Measurements from ENCODE around the gene ATP13A5.

ATP13A5 gene, protein sequence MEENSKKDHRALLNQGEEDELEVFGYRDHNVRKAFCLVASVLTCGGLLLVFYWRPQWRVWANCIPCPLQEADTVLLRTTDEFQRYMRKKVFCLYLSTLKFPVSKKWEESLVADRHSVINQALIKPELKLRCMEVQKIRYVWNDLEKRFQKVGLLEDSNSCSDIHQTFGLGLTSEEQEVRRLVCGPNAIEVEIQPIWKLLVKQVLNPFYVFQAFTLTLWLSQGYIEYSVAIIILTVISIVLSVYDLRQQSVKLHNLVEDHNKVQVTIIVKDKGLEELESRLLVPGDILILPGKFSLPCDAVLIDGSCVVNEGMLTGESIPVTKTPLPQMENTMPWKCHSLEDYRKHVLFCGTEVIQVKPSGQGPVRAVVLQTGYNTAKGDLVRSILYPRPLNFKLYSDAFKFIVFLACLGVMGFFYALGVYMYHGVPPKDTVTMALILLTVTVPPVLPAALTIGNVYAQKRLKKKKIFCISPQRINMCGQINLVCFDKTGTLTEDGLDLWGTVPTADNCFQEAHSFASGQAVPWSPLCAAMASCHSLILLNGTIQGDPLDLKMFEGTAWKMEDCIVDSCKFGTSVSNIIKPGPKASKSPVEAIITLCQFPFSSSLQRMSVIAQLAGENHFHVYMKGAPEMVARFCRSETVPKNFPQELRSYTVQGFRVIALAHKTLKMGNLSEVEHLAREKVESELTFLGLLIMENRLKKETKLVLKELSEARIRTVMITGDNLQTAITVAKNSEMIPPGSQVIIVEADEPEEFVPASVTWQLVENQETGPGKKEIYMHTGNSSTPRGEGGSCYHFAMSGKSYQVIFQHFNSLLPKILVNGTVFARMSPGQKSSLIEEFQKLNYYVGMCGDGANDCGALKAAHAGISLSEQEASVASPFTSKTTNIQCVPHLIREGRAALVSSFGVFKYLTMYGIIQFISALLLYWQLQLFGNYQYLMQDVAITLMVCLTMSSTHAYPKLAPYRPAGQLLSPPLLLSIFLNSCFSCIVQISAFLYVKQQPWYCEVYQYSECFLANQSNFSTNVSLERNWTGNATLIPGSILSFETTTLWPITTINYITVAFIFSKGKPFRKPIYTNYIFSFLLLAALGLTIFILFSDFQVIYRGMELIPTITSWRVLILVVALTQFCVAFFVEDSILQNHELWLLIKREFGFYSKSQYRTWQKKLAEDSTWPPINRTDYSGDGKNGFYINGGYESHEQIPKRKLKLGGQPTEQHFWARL

DNA sequence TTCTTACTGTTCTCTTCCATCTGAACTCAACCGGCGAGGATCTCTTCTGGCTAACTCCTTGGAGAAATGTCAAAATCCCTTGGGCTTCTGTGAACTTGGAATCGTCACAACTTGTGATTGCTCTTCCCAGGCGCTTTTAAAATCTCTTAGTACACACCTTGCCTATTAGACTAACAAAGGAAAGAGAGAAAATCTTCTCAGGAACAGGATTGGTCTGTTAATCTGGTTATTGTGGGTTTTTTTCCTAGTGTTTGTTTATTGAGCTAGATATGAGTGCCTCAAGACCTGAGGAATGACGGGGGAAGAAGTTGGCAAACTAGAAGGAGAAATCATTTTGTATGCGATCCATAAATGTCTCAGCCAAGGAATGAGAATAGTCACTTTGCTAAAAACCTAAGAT, at the start of gene ATP13A5:
TSS of gene ATP13A5 (minus strand) at position 48 of the 400 bp plus-strand sequence. CDS start at position 20, 28 bp downstream.
- H3K9me3 ChIP-seq (ENCODE audit: low read length) = no peaks in the 10 kb centered on the region
- H3K4me3 ChIP-seq (ENCODE audit: low read depth in 1 of 2, low read length in 2 of 2) = no peak within 1 kb of the TSS
- no peak within 1 kb of the TSS for H3K27ac ChIP-seq (ENCODE audit: low read depth, low read length)
- H3K4me1 ChIP-seq (ENCODE audit: insufficient read depth, low read length) = no peaks in the 10 kb centered on the region
- no peak within 1 kb of the TSS for H3K9ac ChIP-seq (ENCODE audit: low read length)
- no peaks in the 10 kb centered on the region for H3K27me3 ChIP-seq (ENCODE audit: control insufficient read depth in 1 of 2, insufficient read depth in 2 of 2, low read length in 2 of 2)
- H3K36me3 ChIP-seq (ENCODE audit: insufficient read depth, low read length) = no peaks in the 10 kb centered on the region

DNA sequence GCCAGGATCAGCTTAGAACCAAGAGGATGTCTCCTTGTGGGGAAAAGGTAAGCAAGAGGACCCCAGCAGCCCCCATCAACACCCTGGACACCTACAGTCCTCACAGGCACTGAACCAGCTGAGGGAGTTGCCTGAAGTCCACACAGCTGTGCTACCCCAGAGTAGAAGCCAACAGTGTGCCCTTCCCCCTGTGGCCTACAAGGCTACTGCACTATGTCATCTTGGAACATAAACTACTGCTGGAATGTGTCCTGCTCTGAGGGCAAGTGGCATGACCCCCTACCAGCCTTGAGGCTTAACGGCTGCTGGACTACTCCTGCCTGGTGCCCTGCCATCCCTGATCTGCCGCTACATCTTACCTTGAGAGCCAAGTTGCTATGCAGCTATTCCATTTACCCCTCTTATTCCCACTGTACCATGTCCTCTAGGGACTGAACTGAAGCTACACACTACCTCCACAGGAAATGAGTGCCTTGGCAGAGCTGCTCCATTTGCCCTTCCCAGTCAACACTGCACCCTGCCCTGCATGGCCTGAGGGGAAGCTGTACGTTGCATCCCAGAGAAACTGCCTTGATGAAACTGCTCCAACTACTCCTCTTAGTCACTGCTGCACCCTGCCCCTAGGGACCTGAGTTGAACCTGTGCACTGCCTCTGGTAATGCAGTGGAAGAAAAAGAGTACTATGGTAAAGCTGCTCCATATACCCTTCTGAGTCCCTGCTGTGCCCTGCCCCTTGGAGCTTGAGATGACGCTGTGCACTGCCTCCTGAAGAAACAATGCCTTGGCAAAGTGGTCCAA, 40.2 kb upstream of the ATP13A5 start:
- Histone ChIP-seq H3K27me3 (ENCODE audit: control insufficient read depth in 1 of 2, insufficient read depth in 2 of 2, low read length in 2 of 2) (no peaks in the 10 kb centered on the region), H3K27ac (ENCODE audit: low read depth, low read length) (no peak overlapping the region), H3K9me3 (ENCODE audit: low read length) (peaks cover 11% of the 10 kb centered on the region), H3K4me3 (ENCODE audit: low read depth in 1 of 2, low read length in 2 of 2) (no peak overlapping the region), H3K36me3 (ENCODE audit: insufficient read depth, low read length) (no peaks in the 10 kb centered on the region), H3K9ac (ENCODE audit: low read length) (no peak overlapping the region), H3K4me1 (ENCODE audit: insufficient read depth, low read length) (no peaks in the 10 kb centered on the region)

DNA sequence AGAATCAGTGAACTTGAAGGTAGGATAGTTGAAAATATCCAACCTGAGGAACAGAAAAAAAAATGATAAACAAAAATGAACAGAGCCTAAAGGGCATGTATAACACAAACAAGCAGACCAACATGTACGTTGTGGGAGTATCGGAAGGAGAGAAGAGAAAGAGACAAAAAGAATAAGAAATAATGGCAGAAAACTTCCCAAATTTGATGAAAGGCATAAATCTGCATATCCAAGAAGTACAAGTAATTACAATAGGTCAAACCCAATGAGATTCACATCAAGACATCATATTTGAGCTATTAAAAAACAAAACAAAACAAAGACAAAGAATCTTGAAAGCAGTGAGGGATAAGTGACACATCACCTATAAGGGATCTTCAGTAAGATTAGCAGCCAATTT, 38.1 kb upstream of the ATP13A5 start:
- H3K36me3 ChIP-seq (ENCODE audit: insufficient read depth, low read length) = no peaks in the 10 kb centered on the region
- no peak overlapping the region for H3K27ac ChIP-seq (ENCODE audit: low read depth, low read length)
- H3K9ac ChIP-seq (ENCODE audit: low read length) = no peak overlapping the region
- H3K27me3 ChIP-seq (ENCODE audit: control insufficient read depth in 1 of 2, insufficient read depth in 2 of 2, low read length in 2 of 2) = no peaks in the 10 kb centered on the region
- H3K4me1 ChIP-seq (ENCODE audit: insufficient read depth, low read length) = no peaks in the 10 kb centered on the region
- no peak overlapping the region for H3K4me3 ChIP-seq (ENCODE audit: low read depth in 1 of 2, low read length in 2 of 2)
- H3K9me3 ChIP-seq (ENCODE audit: low read length) = peaks cover 11% of the 10 kb centered on the region

DNA sequence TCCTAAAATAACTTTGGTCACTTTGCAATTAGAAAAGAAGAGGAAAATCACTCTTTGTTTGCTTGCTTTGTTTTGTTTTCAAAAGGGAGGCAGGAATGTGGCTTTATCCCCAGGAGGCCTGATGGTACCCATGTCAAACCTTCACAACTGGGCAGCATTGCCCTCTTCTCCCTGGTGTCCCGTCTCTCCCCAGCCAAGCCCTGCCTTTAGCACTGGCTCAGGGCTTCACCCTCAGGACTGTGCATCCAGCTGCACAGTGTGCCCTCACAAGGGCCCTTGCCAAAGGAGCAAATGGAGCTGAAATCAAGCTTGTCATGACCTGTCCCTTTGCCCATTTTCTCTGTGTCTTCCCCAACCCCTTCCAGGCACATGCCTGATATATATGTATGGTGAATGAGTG, 29.1 kb upstream of the ATP13A5 start:
- H3K27me3 ChIP-seq (ENCODE audit: control insufficient read depth in 1 of 2, insufficient read depth in 2 of 2, low read length in 2 of 2) = no peaks in the 10 kb centered on the region
- H3K27ac ChIP-seq (ENCODE audit: low read depth, low read length) = no peak overlapping the region
- H3K9ac ChIP-seq (ENCODE audit: low read length) = no peak overlapping the region
- H3K4me1 ChIP-seq (ENCODE audit: insufficient read depth, low read length) = no peaks in the 10 kb centered on the region
- H3K9me3 ChIP-seq (ENCODE audit: low read length) = no peaks in the 10 kb centered on the region
- no peak overlapping the region for H3K4me3 ChIP-seq (ENCODE audit: low read depth in 1 of 2, low read length in 2 of 2)
- no peaks in the 10 kb centered on the region for H3K36me3 ChIP-seq (ENCODE audit: insufficient read depth, low read length)

DNA sequence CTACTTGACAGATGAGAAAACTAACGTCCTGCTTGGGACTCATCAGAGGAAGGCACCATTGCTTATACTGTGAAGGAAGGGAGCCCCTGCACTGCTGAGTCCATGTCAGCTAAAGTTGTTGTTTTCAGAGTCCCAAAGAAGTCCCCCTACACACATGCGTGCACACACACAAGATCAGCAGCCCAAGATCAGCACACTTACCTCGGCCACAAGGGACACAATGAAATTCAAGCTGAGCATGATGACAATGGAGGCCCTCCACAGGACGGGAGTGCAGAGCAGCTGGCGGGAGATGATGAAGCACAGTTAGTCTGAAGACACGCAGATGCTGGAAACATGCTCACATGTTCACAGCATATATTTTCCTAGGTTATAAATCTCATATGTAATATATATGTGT, 28.6 kb upstream of the ATP13A5 start:
- Histone ChIP-seq H3K27me3 (ENCODE audit: control insufficient read depth in 1 of 2, insufficient read depth in 2 of 2, low read length in 2 of 2) (no peaks in the 10 kb centered on the region), H3K9me3 (ENCODE audit: low read length) (no peaks in the 10 kb centered on the region), H3K27ac (ENCODE audit: low read depth, low read length) (no peak overlapping the region), H3K9ac (ENCODE audit: low read length) (no peak overlapping the region), H3K4me3 (ENCODE audit: low read depth in 1 of 2, low read length in 2 of 2) (no peak overlapping the region), H3K4me1 (ENCODE audit: insufficient read depth, low read length) (no peaks in the 10 kb centered on the region), H3K36me3 (ENCODE audit: insufficient read depth, low read length) (no peaks in the 10 kb centered on the region)

DNA sequence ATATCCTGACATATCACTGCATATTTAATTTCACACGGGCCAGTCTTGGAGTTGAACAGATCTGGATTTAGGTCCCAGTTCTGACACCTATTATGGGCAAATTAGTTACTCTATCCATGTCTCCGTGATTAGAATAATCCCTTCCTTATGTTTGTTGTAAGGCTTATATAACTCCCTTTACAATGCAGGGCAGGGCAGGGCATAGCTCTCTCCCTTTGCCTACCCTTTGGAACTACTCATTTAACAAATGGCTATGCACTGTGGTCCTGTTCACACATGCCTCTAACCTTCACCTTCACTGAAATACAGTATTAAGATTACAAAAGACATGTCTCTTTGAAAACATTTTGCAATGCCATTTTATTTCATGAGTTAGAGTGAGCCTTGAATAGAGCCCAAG, 24.8 kb upstream of the ATP13A5 start:
- no peaks in the 10 kb centered on the region for H3K27me3 ChIP-seq (ENCODE audit: control insufficient read depth in 1 of 2, insufficient read depth in 2 of 2, low read length in 2 of 2)
- H3K9ac ChIP-seq (ENCODE audit: low read length) = no peak overlapping the region
- H3K4me3 ChIP-seq (ENCODE audit: low read depth in 1 of 2, low read length in 2 of 2) = no peak overlapping the region
- no peaks in the 10 kb centered on the region for H3K9me3 ChIP-seq (ENCODE audit: low read length)
- no peak overlapping the region for H3K27ac ChIP-seq (ENCODE audit: low read depth, low read length)
- no peaks in the 10 kb centered on the region for H3K4me1 ChIP-seq (ENCODE audit: insufficient read depth, low read length)
- H3K36me3 ChIP-seq (ENCODE audit: insufficient read depth, low read length) = no peaks in the 10 kb centered on the region

DNA sequence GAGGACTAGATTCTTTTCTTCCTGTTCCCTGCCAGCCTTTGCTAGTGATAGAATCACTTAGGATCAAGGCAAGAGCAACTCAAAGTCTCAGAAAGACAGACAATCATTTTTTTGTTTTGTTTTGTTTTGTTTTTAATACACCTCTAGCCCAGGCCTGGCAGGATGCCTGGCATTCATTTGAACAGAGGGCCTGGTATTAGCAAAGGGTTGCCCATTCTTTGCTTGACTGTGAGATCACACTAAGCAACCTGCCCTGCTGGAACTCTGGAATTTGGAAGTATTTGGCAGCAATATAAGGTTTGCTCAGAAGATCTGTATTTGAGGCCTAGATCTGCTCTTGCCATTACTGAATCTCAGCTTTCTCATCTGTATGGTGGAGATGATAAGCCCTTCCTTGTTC, 21.8 kb upstream of the ATP13A5 start:
- Histone ChIP-seq H3K36me3 (ENCODE audit: insufficient read depth, low read length) (no peaks in the 10 kb centered on the region), H3K9me3 (ENCODE audit: low read length) (no peaks in the 10 kb centered on the region), H3K9ac (ENCODE audit: low read length) (no peak overlapping the region)

DNA sequence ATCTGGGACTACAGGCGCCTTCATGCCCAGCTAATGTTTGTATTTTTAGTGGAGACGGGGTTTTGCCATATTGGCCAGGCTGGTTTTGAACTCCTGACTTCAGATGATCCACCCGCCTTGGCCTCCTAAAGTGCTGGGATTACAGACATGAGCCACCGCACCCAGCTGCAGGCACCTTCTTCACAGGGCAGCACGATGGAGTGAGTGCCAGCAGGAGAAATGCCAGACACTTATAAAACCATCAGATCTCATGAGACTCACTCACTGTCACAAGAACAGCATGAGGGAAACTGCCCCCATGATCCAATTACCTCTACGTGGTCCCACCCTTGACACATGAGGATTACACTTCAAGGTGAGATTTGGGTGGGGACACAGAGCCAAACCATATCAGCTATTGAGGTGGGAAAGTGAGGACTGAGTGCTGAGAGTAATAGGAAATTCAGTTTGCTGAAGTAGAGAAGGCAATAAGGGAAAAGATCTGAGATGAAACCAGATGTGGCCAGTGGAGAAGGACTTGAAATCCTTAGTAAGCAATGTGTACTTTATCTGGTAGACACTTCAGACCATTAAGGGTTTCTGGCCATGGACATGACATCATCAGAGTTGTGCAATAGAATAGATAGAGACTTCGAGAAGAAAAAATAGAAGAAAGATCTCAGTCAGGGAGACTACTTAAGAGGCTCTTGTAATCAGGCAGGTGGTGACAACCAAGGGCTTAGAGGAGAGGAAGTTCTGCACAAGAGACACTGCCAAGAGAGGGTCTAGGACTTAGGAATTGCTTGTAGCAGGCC, 18.1 kb upstream of the ATP13A5 start:
- no peaks in the 10 kb centered on the region for H3K9me3 ChIP-seq (ENCODE audit: low read length)
- no peaks in the 10 kb centered on the region for H3K27me3 ChIP-seq (ENCODE audit: control insufficient read depth in 1 of 2, insufficient read depth in 2 of 2, low read length in 2 of 2)
- H3K36me3 ChIP-seq (ENCODE audit: insufficient read depth, low read length) = no peaks in the 10 kb centered on the region

More for the DNA sequence above, 21.8 kb upstream of the ATP13A5 start:
- no peak overlapping the region for H3K4me3 ChIP-seq (ENCODE audit: low read depth in 1 of 2, low read length in 2 of 2)
- no peaks in the 10 kb centered on the region for H3K4me1 ChIP-seq (ENCODE audit: insufficient read depth, low read length)
- no peaks in the 10 kb centered on the region for H3K27me3 ChIP-seq (ENCODE audit: control insufficient read depth in 1 of 2, insufficient read depth in 2 of 2, low read length in 2 of 2)
- H3K27ac ChIP-seq (ENCODE audit: low read depth, low read length) = no peak overlapping the region

DNA sequence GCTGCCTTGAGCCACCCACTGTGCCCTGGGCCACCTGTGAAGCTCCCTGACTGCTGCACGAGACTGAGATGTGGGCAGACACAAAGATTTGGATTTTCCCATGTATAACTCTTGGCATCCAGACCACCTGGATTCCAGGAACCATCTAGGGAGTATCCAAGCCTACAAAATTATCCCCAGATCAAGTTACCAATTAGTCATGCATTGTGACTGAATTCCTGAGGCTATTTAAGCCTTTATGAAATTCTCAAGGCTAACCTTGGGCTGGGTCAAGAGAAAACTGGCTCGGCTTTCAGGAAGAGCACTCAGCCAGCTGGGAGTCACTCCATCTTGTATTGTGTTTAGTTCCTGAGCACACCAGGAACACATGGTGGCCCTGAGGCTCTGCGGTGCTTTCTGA, 13.3 kb upstream of the ATP13A5 start:
- no peaks in the 10 kb centered on the region for H3K4me1 ChIP-seq (ENCODE audit: insufficient read depth, low read length)
- H3K27ac ChIP-seq (ENCODE audit: low read depth, low read length) = no peak overlapping the region
- H3K9me3 ChIP-seq (ENCODE audit: low read length) = no peaks in the 10 kb centered on the region
- H3K27me3 ChIP-seq (ENCODE audit: control insufficient read depth in 1 of 2, insufficient read depth in 2 of 2, low read length in 2 of 2) = no peaks in the 10 kb centered on the region
- no peaks in the 10 kb centered on the region for H3K36me3 ChIP-seq (ENCODE audit: insufficient read depth, low read length)
- no peak overlapping the region for H3K4me3 ChIP-seq (ENCODE audit: low read depth in 1 of 2, low read length in 2 of 2)
- H3K9ac ChIP-seq (ENCODE audit: low read length) = no peak overlapping the region

More for the DNA sequence above, 18.1 kb upstream of the ATP13A5 start:
- Histone ChIP-seq H3K27ac (ENCODE audit: low read depth, low read length) (no peak overlapping the region), H3K4me3 (ENCODE audit: low read depth in 1 of 2, low read length in 2 of 2) (no peak overlapping the region), H3K9ac (ENCODE audit: low read length) (no peak overlapping the region), H3K4me1 (ENCODE audit: insufficient read depth, low read length) (no peaks in the 10 kb centered on the region)

DNA sequence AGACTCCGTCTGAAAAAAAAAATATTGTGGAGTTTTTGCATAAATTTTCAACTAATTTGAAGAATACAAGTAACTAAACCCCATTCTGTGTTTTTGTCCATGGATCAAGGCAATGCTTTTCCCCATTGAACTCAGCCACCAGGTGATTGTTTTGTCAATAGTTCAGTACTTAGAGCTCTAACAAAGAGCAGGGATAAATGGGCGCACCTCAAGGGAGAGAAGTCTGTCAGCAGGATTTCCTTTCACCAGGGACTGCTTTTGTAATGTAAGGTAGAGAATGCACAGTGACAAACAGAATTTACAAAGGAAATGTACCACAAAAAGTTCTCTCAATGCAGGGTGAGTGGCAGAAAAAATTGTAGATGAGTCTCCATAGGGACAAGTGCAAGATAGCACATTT, 10.8 kb upstream of the ATP13A5 start:
- H3K27ac ChIP-seq (ENCODE audit: low read depth, low read length) = no peak overlapping the region
- no peaks in the 10 kb centered on the region for H3K4me1 ChIP-seq (ENCODE audit: insufficient read depth, low read length)
- no peak overlapping the region for H3K4me3 ChIP-seq (ENCODE audit: low read depth in 1 of 2, low read length in 2 of 2)
- no peaks in the 10 kb centered on the region for H3K9me3 ChIP-seq (ENCODE audit: low read length)
- no peak overlapping the region for H3K9ac ChIP-seq (ENCODE audit: low read length)
- H3K27me3 ChIP-seq (ENCODE audit: control insufficient read depth in 1 of 2, insufficient read depth in 2 of 2, low read length in 2 of 2) = no peaks in the 10 kb centered on the region
- H3K36me3 ChIP-seq (ENCODE audit: insufficient read depth, low read length) = no peaks in the 10 kb centered on the region
